GOT3 (cell line): ENCODE measurements around the gene ACBD3.
"Not testable (repeated sequence)": the region's sequence is repeated elsewhere in the genome, so short reads cannot be mapped to it uniquely, and the experiment has no call there.

ENCODE experiments used
- DNase-seq: peaks from one replicate; lab custom pipeline; 2025; ENCODE audit warnings: mixed read lengths; lab: John Stamatoyannopoulos, UW

Gene ACBD3

GRCh38 chr1:226186124-226187018, at the start of gene ACBD3:
Gene ACBD3 (minus strand): TSS chr1:226186741. CDS start chr1:226186675, 66 bp downstream.
- DNase-seq: peak; percentile 28

- DNase-seq: no peak
Measured at GRCh38 chr1:226233806-226234205, 47.3 kb upstream of the ACBD3 start.

DNA sequence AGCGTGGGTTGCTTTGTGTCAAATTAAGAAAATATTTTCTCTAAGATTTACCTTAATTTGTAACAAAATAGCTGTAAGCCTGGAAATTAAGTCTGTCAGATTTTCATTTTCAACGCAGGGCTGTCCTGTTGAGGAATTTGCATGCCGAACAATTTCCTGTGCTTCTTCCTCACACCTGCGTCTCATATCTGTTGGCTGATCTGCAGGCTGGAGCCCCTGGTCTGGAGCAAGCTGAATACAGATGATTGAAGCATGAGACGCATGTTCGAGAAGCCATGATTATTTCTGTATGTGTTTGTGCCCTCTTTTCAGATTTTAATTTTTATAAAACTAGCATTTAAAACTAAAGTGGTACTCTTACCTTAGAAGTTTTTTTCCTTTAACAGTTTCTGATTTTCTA, 46.8 kb upstream of the ACBD3 start:
- DNase-seq: no peak

DNA sequence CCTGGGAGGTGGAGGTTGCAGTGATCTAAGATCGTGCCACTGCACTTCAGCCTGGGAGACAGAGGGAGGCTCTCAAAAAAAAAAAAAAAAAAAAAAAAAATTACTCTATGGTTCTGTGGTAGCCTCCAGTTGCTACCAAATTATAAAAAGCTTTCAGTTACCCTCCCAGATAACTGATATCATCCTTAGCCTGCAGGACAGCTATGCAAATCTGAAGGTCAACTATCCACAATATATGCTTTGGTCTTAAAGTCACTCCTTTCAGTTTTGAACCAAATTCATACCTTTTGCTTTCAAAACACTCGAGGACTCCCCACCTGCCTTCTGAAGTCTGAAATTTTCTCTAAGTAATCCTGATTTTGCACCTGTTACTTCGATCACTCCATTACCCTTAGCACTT, 40.1 kb upstream of the ACBD3 start:
- no peak for DNase-seq

- no peak for DNase-seq
Measured at GRCh38 chr1:226223786-226224244, 37.3 kb upstream of the ACBD3 start.

DNA sequence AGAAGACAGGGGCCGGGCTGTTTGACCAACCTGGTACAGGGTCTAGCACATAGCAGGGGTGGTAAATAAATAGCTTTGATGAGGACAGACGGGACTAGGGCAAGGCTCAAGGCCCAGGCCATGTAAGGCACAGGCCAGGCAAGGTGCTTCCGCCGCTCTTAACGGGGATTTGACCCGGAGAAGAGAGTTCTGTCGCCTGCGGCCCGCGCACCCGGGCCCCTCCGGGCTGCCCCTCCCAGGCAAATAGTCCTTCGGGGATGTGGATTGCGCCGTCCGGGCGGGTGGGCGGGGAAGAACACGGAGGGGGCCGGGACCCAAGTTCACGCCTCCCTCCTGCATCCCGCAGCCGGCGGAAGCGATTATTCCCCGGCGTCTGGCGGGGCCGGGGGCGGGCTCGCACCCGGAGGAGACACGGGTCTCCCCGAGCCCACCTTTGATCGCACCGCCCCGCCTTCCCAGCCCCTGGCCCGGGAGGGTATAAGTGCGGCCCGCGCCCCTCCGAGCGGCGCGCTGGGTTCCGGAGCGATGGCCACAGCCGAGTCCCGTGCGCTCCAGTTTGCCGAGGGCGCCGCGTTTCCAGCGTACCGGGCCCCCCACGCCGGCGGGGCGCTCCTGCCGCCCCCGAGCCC, 36.7 kb upstream of the ACBD3 start, which contains the start of gene MIXL1:
TSS of gene MIXL1 (plus strand) at position 508 of the 629 bp plus-strand sequence. CDS start at position 526, 18 bp downstream.
- no peak for DNase-seq

DNA sequence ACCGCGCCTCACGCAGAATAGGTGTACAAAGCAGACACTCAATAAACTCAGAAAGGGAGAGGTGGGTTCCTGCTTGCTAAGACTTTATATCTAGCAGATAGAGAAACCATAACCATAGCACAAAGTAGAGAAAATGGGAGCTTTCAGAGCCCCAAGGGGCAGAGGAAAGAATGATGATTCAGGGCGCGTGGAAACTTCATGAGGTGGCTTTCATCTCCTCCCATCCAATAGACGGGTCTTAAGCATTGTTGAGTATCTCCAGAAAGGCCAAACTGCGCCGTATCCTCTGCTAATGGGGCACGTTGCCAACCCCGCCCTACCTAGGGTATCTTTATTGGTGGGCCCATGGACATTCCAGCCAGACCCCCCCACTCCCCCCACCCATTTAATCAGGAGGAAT, 36.1 kb upstream of the ACBD3 start:
- no peak for DNase-seq

GRCh38 chr1:226220473-226221189, 34.1 kb upstream of the ACBD3 start:
- DNase-seq: no peak

- no peak for DNase-seq
Measured at GRCh38 chr1:226217273-226217672, 30.7 kb upstream of the ACBD3 start.

GRCh38 chr1:226216056-226216455, 29.5 kb upstream of the ACBD3 start:
- no peak for DNase-seq

DNA sequence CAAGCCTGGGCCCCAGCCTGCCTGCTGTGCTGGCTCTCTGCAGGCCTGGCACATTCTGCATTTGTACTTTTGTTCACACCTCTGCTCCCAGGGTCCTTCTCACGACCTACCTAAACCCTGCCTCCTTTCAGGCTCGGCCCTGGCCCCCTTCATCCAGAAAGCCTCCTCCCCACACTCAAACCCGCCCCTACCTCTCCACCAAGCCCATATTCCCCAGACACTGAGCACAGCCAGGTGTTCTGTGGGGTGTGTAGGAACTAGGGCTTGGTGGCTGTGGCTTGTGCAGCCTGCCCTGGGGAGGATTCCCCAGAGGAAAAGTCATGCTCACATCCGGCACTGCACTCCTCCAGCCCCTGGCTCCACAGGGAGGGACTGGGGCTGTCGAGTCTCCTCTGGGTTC, 28.7 kb upstream of the ACBD3 start:
- DNase-seq: no peak

DNA sequence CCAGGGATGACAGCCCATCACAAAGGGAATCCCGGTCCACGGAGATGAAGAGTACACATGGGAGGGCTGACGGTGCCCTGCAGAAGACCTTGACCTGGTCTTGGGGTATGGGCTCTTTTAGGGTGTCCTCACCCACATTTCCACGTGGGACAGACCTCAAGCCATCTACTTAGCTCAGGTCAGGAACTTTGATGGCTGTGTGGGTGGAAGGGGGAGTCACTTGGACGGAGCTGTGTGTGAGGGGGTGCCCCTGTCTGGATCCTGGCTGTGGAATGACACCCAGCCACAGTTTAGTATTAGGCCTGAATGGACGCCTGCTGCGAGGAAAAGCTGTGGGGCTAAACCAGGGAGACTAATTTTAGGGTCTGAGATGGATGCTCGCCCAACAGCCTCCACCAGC, 26.0 kb upstream of the ACBD3 start:
- DNase-seq: no peak

GRCh38 chr1:226211181-226211821, 24.8 kb upstream of the ACBD3 start:
- no peak for DNase-seq

- DNase-seq: no peak
Measured at GRCh38 chr1:226210571-226211176, 24.1 kb upstream of the ACBD3 start.

GRCh38 chr1:226209307-226210059, 22.9 kb upstream of the ACBD3 start:
- DNase-seq: no peak

DNA sequence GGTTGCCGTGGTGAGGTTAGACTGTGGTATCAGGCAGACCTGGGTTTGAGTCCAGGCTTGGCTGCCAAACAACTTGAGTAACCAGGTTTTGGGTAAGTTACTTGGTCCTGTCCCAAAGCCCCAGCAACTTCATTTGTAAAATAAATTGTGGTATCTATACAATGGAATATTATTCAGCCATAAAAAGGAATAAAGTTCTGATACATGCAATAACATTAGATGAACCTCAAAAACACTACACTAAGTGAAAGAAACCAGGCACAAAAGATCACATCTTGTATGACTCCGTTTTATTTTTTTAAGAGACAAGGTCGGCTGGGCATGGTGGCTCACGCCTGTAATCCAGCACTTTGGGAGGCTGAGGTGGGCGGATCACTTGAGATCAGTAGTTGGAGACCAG, 20.5 kb upstream of the ACBD3 start:
- DNase-seq: no peak

DNA sequence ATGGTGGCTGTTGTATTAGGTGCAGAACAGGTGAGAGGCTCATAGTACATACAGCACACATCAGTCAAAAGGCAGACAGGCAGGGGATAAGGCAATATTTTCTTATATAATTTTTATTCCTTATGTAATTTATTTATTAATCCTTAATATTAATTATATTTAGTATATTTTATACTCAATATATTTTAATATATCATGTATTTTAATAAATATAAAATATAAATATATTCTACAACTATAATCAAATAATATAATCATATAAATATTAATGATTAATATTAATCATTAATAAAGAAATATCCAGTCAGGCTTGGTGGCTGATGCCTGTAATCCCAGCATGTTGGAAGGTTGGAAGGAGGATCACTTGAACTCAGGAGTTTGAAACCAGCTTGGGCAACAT, 17.7 kb upstream of the ACBD3 start:
- DNase-seq: no peak

- DNase-seq: no peak
Measured at GRCh38 chr1:226203655-226204054, 17.1 kb upstream of the ACBD3 start.

GRCh38 chr1:226203240-226203639, 16.7 kb upstream of the ACBD3 start:
- no peak for DNase-seq

DNA sequence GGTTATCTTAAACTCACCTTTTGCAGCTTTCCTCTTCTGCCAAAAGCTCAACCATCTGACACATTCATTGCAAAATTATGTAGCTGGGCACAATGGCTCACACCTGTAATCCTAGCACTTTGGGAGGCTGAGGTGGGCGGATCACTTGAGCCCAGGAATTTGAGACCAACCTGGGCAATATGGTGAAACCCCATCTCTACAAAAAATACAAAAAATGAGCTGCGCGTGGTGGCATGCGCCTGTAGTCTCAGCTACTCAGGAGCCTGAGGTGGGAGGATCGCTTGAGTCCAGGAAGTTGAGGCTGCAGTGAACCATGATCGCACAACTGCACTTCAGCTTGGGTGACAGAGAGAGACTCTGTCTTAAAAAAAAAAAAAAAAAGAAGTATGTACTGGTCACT, 16.1 kb upstream of the ACBD3 start:
- not testable (repeated sequence) for DNase-seq

GRCh38 chr1:226202246-226202645, 15.7 kb upstream of the ACBD3 start:
- no peak for DNase-seq
